Fibroblast of skin of left biceps (primary cell): ENCODE results near the gene CHRM4.

Experiments
- DNase-seq, 2 experiments: peaks; one replicate each; pipeline ENCODE4 v3.0.0-alpha.2; 2013; ENCODE audit warnings: low read depth in 2 of 2

CHRM4 gene

GRCh38 chr11:46391578-46392420, at the start of gene CHRM4:
CHRM4 (minus strand) TSS chr11:46391776; CDS start chr11:46386557, 5,219 bp downstream.
- no peak for DNase-seq

GRCh38 chr11:46438211-46438610, 46.6 kb upstream of the CHRM4 start:
- DNase-seq: no peak

DNA sequence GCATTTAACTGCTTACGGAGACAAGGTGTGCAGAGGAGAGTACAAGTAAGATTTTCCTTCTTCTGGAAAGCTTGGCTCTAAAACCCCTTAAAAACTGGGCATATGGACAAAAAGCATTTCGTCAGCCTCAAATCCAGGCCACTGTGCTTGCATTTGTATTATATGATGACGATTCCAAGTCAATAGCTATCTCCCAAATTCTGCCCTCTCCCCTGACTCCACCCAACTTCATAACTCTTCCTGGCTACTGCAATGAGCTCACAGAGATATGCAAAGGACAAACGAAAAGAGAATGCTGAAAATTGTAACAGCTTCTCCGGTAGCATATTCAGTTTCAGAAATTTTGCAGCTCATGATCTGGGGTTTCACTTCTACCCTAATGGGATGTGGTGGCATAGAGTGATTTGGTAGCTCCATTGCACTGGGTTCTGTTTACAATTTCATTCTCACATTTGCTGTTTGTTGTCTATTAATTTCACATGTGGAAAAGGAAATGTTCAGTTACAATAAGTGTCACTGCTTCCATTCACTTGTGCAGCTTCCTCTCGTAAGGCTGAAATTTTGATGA, 45.6 kb upstream of the CHRM4 start:
- DNase-seq: no peak

- DNase-seq: no peak
These were observed 44.5 kb upstream of the CHRM4 start for GRCh38 chr11:46436113-46436512.

DNA sequence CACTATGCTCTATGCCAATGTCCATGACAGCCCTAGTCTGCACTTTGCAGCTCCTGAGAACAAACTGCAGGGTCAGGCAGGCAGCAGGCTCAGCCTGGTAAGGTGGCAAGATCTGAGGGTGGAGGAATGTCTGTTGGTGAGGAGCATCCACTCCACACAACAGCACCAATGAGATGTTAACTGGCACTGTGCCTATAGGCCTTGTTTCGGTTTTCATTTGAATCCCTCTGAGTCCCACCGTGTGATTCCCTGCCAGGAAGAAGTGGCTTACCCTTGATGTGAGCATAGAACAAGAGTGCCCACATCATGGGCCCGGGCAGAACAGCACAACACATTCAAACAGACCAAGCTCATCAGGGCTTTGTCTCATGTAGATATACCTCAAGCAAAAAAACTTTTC, 44.1 kb upstream of the CHRM4 start:
- DNase-seq: no peak

DNA sequence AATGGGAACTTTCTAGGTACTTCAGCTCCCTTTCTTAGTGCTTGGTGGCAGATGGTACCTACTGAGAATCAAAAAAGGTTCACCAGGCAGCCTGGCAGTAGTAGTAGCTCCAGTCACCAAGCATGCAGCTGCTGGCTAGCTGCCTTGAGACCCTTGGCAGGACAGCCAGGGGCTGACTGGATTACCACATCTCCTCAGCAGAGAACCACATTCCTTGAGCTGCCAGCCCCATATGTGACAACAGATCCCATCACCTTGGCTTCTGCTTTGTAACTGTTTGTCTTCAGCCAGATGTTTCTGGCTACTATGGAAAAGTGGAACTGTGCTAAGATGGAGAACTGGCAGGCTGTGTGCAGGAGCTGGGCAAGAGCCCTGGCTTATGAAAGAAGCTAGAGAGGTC, 39.6 kb upstream of the CHRM4 start:
- no peak for DNase-seq

- no peak for DNase-seq
These were observed 38.1 kb upstream of the CHRM4 start for GRCh38 chr11:46429717-46430116.

- no peak for DNase-seq
These were observed 35.8 kb upstream of the CHRM4 start for GRCh38 chr11:46427364-46427763.

- no peak for DNase-seq
These were observed 34.8 kb upstream of the CHRM4 start for GRCh38 chr11:46426233-46426991.

DNA sequence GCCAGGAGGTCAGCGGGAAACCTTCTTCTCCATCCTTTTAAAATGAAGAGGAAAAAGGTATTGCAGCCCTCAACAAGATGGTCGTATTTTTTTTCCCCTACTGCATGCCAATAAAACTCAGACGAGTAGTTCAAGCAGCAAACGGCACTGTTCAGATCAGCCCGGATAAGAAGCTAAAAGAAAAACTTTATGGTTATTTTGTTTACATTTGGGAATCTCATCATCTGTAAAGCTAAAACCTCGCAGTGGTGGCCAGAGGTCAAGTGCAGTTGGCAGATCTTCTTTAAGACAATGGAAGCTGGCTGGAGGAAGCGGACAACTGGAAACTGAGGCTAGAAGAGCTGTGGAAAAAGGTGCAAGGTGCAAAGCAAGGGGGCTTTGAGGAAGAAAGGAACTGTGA, 31.0 kb upstream of the CHRM4 start:
- DNase-seq: no peak

DNA sequence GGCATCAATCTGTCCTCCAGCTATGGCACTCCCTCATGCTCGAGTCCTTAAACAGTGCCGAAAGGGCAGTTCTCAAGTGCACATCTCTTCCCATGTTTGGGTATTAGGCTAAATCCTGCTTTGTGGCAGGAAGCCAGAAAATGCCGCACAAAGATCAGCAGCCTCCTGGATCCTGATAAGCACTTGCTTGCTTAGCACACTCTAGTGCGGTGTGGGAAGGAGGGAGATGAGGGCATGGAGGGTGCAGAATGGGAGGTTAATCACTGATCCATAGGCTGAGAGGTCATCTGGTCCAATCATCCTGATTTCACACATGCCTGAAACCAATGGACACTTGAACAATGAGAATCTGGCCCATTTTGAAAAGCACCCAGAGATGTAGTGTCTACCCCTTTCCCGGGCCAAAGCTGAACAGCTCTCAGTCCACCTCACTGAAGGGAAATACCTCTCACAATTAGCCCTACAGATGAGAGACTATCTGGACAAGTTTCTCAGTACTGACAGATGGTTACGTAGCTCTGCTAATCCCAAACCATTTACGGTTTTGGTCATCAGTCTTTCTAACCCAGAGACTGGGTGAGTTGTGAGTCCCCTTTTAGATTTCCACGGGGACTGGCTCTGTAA, 29.8 kb upstream of the CHRM4 start:
- no peak for DNase-seq

GRCh38 chr11:46420513-46420912, 28.9 kb upstream of the CHRM4 start:
- no peak for DNase-seq

DNA sequence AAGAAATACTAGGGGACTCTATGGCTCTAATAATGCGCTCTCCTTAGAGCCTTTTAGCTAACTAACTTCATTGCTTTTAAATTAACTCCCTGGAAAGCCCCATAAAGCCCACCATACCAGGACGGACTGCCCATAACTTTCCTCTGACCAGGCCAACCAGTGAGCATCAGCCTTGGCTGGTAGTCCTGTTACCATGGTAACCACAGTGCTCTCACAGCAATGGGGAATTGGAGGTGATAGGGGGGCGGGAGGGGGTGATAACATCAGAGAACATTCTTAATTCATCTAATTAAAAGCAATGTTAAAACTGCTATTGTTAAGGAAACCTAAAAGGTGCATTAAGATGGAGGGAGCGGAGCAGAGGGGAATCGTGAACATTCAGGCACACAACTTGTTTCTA, 27.2 kb upstream of the CHRM4 start:
- no peak for DNase-seq

GRCh38 chr11:46417711-46418110, 26.1 kb upstream of the CHRM4 start:
- no peak for DNase-seq

DNA sequence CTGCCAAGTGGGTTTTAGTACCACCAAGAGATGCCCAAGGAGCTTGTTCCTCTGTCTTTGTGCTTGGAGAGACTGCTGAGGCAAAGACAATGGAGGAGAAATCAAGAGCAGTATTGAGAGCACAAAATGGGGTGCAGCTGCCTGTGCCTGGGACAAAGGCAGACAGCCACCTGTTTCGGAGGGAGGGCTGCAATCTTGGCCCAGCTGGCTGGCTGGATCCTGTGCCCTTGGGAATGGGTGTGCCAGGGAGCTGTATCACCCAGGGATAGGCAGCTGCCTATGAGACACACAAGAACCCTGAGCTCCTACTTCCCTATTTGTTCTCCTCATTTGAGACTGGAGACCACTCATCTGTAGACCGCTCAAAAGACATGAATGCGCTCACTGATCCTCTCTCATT, 23.3 kb upstream of the CHRM4 start:
- DNase-seq: no peak

- DNase-seq: no peak
These were observed 22.9 kb upstream of the CHRM4 start for GRCh38 chr11:46414466-46414796.

GRCh38 chr11:46413760-46414465, 22.3 kb upstream of the CHRM4 start:
- DNase-seq: no peak

GRCh38 chr11:46410021-46410420, 18.4 kb upstream of the CHRM4 start:
- DNase-seq: no peak

DNA sequence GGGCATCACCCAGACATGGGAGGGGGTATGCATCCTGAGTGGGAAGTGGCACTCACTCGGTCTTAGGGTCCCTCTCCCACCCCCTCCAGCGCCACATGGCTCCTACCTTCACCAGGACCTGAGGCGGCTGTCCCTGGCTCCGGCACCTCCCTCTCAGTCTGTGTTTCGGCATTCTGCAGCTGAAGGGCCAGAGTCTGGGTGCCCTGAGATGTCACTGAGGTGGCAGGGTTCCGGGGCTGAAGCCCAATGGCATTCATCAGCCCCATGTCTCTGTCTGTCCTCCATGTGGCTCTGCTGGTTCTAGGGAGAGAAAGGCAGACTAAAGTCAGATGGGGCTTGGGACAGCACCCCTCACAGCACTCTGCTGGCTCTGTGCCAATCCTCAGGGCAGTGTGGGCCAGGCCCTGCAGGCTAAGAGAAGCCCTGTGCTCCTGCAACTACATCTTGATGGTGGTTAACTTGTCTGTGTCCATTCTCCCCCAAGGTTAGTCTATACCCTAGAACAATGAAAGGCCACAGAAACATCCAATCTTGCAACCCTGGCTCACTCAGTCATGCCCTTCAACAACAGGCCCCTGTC, 16.9 kb upstream of the CHRM4 start:
- no peak for DNase-seq

DNA sequence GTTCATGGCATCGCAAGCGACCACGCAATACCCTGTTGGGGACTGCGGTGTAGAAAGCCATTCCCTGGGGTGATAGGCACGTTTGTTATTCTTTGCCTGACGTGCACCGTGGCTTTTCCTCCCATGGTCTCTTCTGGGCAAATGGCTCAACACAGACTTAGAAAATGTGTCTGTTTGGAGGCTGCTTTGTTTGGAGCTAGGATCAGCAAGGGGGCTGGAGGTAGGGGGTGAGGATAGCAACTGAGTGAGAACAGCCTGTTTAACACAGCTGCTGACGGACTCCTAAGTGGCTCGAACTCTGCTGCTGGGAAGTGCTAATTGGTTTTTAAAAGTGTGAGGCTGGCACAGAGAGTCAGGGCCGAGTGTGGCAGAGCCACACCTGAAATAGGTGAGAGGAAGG, 16.1 kb upstream of the CHRM4 start:
- DNase-seq: no peak

- no peak for DNase-seq
These were observed 13.0 kb upstream of the CHRM4 start for GRCh38 chr11:46404476-46405017.
